ENCODE results near the gene MICA.
"Not testable (repeated sequence)": the region's sequence is repeated elsewhere in the genome, so short reads cannot be mapped to it uniquely, and the experiment has no call there.

Gene MICA

DNA sequence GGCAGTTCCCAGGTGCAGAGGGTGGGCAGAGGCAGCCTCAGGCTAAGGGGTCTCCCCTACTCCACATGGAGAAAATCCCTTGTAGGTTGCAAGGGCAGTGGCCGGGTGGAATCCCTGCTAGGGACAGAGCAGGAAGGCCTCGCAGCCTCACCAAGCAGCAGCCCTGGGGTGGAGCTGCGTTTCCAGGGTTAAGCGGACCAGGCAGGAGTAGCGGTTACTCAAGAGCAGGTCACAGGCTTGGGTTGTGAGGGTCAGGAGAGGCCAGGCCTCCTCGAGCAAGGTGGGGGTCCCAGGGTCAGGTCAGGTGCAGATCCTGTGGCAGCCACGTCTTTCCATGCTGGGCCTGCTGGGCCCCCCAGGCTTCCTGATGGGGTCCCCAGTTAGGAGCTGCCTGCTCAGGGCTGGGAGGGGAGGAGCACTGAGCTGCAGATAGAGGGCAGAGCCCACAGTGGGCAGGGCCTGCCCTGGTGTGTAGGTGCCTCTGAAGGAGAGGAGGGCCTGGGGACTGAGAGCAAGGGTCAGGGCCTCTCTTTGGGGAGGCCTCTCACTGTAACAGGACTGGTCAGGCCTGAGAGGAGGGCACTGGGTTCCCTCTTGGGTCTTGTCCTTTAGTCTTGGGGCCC is 10.9 kb downstream of the MICA start:
- not testable (repeated sequence) for DNase-seq (ENCODE audit: low spot score)

- no peak for DNase-seq (ENCODE audit: low spot score)
Observed at GRCh38 chr6:31414771-31415265, 11.4 kb downstream of the MICA start.

DNA sequence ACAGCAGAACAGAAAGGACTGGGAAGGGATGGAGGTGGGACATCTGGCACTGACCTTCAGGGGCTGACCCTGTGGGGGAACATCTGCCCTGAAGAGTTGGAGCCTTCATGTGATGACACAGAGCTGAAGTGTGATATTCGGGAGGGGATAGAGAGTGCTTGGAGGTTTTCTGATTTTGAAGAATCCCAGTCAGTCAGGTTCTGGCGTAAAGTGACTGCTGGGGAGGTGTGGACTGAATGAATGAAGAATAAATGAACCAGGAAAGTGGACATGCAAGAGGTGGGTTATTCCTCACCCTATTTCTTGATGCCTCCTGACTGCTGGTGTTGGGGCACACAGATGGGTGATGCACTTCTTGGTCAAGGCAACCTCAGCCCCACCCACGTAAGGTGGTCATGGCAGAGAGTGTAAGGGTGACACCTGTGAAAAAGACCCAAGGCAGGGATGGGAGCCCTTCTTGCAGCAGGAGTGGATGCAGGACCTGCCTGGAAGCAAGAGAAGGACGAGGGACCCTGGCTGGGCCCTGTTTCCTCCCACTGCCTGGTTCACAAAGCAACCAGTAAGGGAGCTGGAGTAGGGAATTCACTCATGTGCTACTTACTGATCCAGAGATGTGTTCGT is 13.1 kb downstream of the MICA start:
- no peak for DNase-seq (ENCODE audit: low spot score)

- DNase-seq (ENCODE audit: low spot score) = no peak
Observed at GRCh38 chr6:31418251-31418650, 14.9 kb downstream of the MICA start.

- no peak for DNase-seq (ENCODE audit: low spot score)
Observed at GRCh38 chr6:31419842-31420241, 16.4 kb downstream of the MICA start.

GRCh38 chr6:31420546-31420945 is 17.2 kb downstream of the MICA start:
- DNase-seq (ENCODE audit: low spot score) = no peak

DNA sequence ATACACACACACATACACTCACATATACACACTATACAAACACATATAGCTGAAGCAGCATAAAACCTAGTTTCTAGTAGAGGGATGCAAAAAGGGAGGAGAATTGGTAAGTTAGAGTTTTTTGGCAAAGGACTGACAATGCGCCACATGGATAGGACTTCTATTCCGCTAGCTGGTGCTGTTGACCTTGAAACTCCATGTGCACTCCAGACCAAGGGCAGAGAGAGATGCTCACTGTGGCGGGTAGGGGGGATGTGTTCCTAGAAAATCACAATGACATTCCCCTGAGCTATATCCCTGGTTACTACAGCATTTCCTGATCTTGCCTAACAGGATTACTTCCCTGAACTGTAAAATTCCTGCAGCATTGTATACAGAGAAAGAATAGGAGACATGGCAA is 19.2 kb downstream of the MICA start:
- DNase-seq (ENCODE audit: low spot score) = no peak

DNA sequence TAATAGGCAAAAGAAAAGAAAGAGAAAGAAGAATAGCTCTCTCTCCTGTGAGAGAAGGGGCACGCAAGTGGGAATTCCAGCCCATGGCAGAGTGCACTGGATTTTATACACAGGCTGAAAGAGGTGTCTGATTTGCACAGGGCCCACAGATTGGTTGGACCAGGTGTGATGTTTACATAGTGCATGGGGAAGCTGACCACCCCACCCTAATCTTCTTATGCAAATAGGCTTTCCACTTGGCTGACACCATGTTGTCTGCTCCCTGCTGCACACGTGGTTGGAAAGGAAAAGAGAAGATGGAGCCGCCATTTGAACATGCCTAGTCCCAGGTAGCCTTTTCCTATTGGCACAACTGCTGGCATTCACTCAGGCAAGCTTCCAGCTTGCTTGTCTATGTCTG is 20.2 kb downstream of the MICA start:
- no peak for DNase-seq (ENCODE audit: low spot score)

DNA sequence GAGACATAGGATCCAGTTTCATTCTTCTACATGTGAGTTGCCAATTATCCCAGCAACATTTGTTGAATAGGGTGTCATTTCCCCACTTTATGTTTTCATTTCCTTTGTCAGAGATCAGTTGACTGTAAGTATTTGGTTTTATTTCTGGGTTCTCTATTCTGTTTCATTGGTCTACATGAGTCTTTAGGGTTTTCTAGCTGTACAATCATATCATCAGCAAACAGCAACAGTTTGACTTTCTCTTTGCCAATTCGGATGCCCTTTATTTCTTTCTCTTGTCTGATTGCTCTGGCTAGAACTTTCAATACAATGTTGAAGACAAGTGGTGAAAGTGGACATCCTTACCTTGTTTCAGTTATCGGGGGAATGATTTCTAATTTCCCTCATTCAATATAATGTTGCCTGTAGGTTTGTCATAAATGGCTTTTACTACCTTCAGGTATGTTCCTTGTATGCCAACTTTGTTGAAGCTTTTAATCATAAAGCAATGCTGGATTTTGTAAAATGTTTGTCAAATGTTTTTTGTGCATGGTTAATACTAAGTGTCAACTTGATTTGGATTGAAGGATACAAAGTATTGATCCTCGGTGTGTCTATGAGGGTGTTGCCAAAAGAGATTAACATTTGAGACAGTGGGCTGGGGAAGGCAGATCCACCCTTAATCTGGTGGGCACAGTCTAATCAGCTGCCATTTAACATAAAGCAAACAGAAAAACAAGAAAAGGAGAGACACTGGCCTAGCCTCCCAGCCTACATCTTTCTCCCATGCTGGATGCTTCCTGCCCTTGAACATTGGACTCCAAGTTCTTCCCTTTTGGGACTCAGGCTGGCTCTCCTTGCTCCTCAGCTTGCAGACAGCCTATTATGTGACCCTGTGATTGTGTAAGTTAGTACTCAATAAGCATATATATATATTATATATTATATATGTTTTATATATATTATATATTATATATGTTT is 23.3 kb downstream of the MICA start:
- no peak for DNase-seq (ENCODE audit: low spot score)

DNA sequence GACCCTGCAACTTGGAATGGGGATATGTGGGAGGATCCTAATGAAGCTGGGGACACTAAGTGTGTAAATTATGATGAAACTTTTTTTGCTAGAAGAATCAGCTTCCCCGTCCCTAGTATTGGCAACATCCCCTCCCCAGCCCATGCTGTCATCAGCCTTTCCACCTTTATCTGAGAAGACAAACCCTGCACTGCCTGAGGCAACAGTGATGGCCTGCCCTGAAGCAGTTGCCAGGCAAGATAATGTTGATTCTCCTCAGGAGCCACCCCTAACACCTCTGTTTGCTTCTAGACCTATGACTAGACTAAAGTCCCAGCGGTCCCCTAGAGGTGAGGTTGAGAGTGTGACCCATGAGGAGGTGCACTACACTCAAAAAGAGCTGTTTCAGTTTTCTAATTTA is 27.1 kb downstream of the MICA start:
- DNase-seq (ENCODE audit: low spot score) = no peak

DNA sequence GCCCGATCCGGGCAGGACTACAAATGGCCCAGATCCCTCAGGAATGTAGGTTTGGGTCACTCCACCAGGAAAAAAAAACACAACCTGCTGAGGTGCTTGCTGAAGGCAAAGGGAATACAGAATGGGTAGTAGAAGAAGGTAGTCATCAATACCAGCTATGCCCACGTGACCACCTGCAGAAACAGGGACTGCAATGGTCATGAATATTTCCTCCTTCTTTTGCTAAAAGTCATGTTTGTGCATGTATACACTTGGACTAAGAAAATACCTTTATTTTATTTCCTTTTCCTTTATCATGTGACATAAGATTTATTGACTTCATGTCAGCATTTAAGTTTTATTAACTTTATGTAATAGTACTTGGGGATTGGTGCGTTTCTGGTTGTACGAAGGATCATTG is 31.7 kb downstream of the MICA start:
- not testable (repeated sequence) for DNase-seq (ENCODE audit: low spot score)

DNA sequence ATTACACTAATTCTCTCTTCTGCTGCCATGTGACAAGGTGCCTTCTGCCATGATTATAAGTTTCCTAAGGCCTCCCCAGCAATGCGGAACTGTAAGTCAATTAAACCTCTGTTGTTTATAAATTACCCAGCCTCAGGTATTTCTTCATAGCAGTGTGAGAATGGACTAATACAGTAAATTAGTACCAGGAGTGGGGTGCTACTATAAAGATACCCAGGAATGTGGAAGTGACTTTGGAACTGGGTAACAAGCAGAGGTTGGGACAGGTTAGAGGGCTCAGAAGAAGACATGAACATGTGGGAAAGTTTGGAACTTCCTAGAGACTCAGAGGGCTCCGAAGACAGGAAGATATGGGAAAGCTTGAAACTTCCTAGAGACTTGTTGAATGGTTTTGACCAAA is 34.8 kb downstream of the MICA start:
- DNase-seq (ENCODE audit: low spot score) = no peak

DNA sequence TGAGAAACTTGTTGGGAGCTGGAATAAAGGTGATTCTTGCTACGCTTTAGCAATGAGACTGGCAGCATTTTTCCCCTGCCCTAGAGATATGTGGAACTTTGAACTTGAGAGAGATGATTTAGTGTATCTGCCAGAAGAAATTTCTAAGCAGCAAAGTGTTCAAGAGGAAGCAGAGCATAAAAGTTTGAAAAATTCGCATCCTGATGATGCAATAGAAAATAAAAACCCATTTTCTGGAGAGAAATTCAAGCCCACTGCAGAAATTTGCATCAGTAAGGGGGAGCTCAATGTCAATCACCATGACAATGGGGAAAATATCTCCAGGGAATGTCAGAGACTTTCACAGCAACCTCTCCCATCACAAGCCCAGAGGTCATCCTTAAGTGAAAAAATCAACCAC is 35.3 kb downstream of the MICA start:
- DNase-seq (ENCODE audit: low spot score) = no peak

DNA sequence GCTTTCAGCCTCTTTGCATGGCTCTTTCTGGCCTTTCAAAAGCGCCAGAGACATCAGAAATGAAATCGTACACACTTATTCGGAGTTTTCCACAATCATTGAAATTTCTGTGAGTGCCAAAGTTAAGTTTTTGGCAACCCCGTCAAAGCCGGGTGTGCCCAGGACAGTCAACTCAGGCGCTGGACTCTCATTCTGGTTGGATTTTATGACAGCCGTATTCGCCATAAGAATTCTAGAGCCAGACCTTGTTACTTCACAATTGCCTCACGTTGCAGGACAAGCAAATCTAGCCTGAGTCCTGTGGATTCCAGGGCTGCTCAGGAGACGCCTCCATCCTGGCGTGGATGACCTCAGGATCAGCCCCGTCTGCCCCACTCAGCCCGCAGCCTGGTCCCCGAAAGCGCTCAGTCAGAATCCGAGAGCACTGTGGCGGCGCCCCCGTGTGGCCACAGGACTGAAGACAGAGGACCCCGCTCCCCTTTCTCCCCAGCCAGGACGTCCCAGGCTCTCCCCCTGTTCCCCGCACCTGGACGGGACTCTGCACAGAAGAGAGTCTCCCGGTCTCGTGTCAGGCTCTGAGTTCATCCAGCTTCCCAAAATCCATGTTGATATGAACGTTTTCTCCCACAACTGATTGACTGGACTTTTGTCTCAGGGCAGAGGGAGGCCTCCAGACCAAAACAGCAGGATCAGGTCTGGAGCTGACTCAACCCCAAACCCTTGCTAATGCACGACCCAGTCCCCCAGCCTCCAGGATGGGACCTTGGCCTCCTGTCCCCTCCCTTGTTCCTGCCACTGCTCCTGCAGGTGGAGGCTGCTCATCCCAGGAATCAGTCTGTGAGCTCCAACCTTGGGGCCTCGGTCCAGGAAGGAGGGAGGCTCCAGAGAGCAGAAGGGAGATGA is 38.2 kb downstream of the MICA start:
- DNase-seq (ENCODE audit: low spot score) = peak; percentile 58

DNA sequence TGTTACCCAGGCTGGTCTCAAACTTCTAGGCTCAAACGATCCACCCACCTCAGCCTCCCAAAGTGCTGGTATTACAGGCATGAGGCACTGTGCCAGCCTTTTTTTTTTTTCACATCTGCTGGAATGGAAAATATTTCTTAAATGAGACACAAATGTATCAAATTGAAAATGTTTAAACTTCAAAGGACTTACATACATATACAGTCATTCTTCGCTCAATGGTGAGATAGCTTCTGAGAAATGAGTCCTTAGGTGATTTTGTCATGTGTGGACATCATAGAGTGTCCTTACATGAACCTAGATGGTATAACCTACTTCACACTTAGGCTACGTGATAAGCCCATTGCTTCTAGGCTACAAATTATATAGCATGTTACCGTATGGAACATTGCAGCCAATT is 43.1 kb downstream of the MICA start:
- DNase-seq (ENCODE audit: low spot score) = no peak

DNA sequence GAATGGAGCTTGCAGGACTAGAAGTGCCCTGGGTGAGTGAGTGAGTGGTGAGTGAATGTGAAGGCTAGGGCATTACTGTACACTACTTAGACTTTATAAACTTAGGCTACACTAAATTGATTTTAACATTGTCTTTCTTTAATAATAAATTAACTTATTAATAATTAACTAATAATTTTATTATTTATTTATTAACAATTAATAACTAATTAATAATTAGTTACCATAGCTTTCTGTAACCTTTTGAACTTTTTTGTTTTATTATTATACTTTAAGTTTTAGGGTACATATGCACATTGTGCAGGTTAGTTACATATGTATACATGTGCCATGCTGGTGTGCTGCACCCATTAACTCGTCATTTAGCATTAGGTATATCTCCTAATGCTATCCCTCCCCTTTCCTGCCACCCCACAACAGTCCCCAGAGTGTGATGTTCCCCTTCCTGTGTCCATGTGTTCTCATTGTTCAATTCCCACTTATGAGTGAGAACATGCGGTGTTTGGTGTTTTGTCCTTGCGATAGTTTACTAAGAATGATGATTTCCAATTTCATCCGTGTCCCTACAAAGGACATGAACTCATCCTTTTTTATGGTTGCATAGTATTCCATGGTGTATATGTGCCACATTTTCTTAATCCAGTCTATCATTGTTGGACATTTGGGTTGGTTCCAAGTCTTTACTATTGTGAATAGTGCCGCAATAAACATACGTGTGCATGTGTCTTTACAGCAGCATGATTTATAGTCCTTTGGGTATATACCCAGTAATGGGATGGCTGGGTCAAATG is 43.8 kb downstream of the MICA start:
- not testable (repeated sequence) for DNase-seq (ENCODE audit: low spot score)

DNA sequence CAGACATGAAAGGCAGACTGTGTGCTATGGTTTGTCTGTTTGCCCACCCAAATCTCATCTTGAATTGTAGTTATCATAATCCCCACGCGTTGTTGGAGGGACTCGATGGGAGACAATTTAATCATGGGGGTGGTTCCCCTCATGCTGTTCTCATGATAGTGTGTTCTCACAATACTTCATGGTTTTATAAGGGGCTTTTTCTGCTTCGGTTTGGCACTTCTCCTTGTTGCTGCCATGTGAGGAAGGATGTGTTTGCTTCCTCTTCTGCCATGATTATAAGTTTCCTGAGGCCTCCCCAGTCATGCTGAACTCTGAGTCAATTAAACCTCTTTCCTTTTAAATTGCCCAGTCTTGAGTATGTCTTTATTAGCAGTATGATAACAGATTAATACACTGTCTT is 47.4 kb downstream of the MICA start:
- no peak for DNase-seq (ENCODE audit: low spot score)

GRCh38 chr6:31452859-31453258 is 49.5 kb downstream of the MICA start:
- no peak for DNase-seq (ENCODE audit: low spot score)

- DNase-seq (ENCODE audit: low spot score) = no peak
Observed at GRCh38 chr6:31453259-31453658, 49.9 kb downstream of the MICA start.

DNA sequence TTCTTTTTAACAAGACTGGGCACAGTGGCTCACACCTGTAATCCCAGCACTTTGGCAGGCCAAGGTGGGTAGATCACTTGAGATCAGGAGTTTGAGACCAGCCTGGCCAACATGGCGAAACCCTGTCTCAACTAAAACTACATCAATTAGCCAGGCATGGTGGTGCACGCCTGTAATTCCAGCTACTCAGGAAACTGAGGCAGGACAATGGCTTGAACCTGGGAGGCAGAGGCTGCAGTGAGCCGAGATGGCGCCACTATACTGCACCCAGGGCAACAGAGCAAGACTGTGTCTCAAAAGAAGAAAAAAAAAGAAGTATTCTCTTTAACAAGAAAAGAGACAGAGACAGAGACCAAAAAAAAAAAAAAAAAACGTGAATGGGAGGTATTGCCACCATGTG is 56.5 kb downstream of the MICA start:
- DNase-seq (ENCODE audit: low spot score) = not testable (repeated sequence)

Measured in hepatic stellate cell (primary cell).